GM12873 (cell line): ENCODE measurements around the gene THBD.

Experiments
- TF ChIP-seq, protein P1 (sequence below): IDR thresholded peaks from 2 replicates; pipeline ENCODE4 v1.5.1; 2012; ENCODE audit warnings: low read depth, mild to moderate bottlenecking, moderate library complexity, low read length, control low read depth; ENCODE audit not compliant: insufficient read depth; ENCODE audit errors: missing control alignments

Gene THBD

DNA sequence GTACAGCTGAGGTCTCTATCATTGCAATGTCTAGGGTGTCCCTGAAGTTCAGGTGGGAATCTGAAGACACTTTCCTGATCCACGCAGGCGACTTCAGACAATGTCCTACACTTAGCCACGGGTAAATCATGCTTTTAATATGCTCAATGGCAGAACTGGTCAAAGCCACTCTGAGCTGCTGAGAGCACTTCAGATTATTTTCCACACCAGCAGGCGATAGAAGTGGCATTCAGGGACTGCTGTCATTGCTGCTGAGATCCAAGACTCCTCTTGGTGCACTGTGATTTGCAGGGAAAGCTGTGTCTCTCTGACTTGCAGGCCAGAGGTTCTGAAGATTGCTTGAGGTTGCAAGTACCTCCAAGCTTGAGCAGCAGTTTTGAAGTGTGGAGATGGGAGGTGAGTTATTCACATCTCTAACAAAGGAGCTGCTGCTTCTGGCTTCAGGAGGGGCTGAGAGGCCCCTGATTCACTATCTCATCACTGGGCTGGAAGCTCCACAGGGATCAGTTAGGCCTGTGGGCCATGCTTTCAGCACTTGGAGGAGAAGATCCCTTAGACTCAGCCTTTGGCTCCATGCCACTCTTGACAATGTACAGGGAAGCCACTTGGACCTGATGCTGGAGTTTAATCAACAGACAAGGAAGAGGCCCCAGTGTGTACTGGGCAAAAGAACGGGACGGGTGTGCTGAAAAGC lies 17.3 kb downstream of the THBD start:
- TF ChIP-seq, protein P1, sequence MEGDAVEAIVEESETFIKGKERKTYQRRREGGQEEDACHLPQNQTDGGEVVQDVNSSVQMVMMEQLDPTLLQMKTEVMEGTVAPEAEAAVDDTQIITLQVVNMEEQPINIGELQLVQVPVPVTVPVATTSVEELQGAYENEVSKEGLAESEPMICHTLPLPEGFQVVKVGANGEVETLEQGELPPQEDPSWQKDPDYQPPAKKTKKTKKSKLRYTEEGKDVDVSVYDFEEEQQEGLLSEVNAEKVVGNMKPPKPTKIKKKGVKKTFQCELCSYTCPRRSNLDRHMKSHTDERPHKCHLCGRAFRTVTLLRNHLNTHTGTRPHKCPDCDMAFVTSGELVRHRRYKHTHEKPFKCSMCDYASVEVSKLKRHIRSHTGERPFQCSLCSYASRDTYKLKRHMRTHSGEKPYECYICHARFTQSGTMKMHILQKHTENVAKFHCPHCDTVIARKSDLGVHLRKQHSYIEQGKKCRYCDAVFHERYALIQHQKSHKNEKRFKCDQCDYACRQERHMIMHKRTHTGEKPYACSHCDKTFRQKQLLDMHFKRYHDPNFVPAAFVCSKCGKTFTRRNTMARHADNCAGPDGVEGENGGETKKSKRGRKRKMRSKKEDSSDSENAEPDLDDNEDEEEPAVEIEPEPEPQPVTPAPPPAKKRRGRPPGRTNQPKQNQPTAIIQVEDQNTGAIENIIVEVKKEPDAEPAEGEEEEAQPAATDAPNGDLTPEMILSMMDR: no peak

GRCh38 chr20:23031346-23031745 lies 18.1 kb downstream of the THBD start:
- TF ChIP-seq, protein P1: no peak

DNA sequence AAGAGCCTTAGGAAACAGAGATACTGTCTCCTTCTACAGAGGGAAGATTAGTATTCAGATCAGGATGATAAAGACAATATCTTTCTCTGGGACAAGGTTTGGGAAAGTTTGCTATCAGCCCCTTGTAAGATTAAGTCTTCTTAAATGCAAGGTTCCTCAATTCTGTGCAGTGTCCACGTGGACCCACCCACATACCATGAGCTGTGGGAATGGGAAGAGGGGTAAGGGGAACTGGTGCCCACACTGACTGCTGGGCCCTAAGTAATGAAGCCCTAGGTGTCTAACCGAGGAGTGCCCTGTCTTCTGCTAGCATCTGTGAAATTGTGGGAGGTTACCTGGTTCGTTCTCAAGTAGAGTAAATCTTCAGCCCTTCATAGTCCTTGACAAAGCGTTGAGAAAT lies 20.1 kb downstream of the THBD start:
- TF ChIP-seq, protein P1: no peak

GRCh38 chr20:23028392-23028791 lies 21.1 kb downstream of the THBD start:
- TF ChIP-seq, protein P1: no peak

- TF ChIP-seq, protein P1: no peak
Observed at GRCh38 chr20:23027721-23028120, 21.8 kb downstream of the THBD start.

DNA sequence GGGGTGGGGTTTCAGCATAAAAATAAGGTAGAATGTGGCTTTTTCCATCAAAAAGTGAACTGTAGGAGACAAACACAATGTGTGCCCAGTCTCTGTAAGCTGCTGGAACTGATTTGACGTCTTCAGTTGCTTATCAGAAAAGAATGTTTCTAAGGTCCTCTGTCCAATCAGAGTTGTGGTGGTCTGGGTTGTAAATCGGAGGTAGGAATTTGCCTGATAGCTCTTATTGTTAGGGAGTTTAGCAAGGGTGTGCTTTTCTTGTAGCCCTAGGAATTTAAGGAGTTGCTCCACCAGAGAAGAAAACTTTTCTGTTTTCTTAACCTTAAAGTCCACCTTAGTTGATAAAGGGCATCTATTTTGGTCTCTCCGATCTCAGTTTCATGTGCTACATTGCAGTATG lies 24.8 kb downstream of the THBD start:
- TF ChIP-seq, protein P1: no peak

DNA sequence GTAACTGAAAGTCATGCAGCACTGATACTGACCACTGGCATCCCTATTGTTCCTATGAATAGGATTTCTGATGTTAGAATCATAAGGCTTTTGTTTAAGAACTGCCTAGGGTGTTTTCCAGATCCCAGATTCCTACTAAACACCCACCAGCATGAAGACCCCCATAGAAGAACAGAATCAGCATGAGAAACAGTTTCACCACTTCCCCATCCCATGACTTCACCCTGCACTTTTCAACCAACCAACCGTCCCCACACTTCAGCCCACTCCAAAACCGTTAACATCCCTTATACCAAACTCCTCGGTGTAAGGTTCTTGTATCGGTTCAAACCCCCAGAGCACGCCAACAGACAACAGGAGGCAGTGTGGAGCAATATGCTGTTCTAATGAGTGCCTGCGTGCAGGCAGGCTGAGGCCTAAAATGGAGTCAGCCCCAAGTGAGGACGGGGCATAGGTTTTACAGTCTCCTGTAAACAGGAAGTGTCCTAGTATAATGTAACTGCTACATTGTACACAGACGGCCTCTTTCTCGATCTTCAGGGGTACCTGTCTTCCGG lies 25.8 kb downstream of the THBD start:
- TF ChIP-seq, protein P1: no peak
